HepG2 (cell line): ENCODE results near the gene PSMD1. TPM values are rescaled to one million over a fixed set of nuclear protein-coding genes. Genes with fewer than 3 reads are reported as not detected.

Source experiments
- BORCS8-MEF2B ChIP-seq: sonication (generic); formaldehyde crosslinking; IDR thresholded peaks from 2 replicates; pipeline ENCODE4 v1.8.0; 2022; ENCODE audit warnings: mild to moderate bottlenecking, missing genetic modification reagents
- CHD4 ChIP-seq: fragments of 200-600 bp; sonication (generic); IDR thresholded peaks from 2 replicates; pipeline ENCODE4 v1.7.0; 2017; ENCODE audit warnings: mild to moderate bottlenecking, low read length, borderline replicate concordance
- DNMT1 ChIP-seq: sonication (generic); formaldehyde crosslinking; IDR thresholded peaks from 2 replicates; pipeline ENCODE4 v1.5.1; 2020; ENCODE audit warnings: mild to moderate bottlenecking, missing genetic modification reagents
- GTF2F1 ChIP-seq: fragments of 150-350 bp; IDR thresholded peaks from 2 replicates; pipeline ENCODE4 v1.6.1; 2014; ENCODE audit warnings: low read length
- MED1 ChIP-seq: sonication (generic); formaldehyde crosslinking; IDR thresholded peaks from 2 replicates; pipeline ENCODE4 v1.4.0; 2020; ENCODE audit warnings: missing genetic modification reagents
- MIER2 ChIP-seq: IDR thresholded peaks from 2 replicates; pipeline ENCODE4 v1.6.1; 2016; ENCODE audit warnings: missing biosample characterization, missing genetic modification reagents
- PAXIP1 ChIP-seq: sonication (generic); formaldehyde crosslinking; conservative IDR thresholded peaks from 2 replicates; pipeline ENCODE4 v1.4.0; 2020; ENCODE audit warnings: mild to moderate bottlenecking, missing genetic modification reagents, moderate library complexity
- SAP130 ChIP-seq: IDR thresholded peaks from 2 replicates; pipeline ENCODE4 v1.6.1; 2016; ENCODE audit warnings: low read depth
- SOX6 ChIP-seq, 2 experiments: fragments of 450-650 bp in 1 of 2; sonication (generic) in 1 of 2; formaldehyde crosslinking in 1 of 2; IDR thresholded peaks; 2 replicates each; pipeline versions ENCODE4 v1.4.0 to v1.6.1; 2017 to 2020; ENCODE audit warnings: antibody characterized with exemption in 1 of 2, mild to moderate bottlenecking in 1 of 2, missing genetic modification reagents in 1 of 2
- SRY ChIP-seq: sonication (generic); formaldehyde crosslinking; IDR thresholded peaks from 2 replicates; pipeline ENCODE4 v1.8.0; 2022; ENCODE audit warnings: mild to moderate bottlenecking, missing genetic modification reagents
- TFDP2 ChIP-seq: sonication (generic); formaldehyde crosslinking; IDR thresholded peaks from 2 replicates; pipeline ENCODE4 v1.4.0; 2020; ENCODE audit warnings: missing genetic modification reagents
- YY1 ChIP-seq: IDR thresholded peaks from 2 replicates; pipeline ENCODE4 v1.6.1; 2011; ENCODE audit warnings: low read length, low read depth, moderate library complexity, mild to moderate bottlenecking; ENCODE audit not compliant: insufficient read depth, insufficient replicate concordance
- ZBTB26 ChIP-seq: IDR thresholded peaks from 2 replicates; pipeline ENCODE4 v1.6.1; 2016; ENCODE audit warnings: missing compliant biosample characterization, missing genetic modification reagents, borderline replicate concordance
- ZGPAT ChIP-seq: IDR thresholded peaks from 2 replicates; pipeline ENCODE4 v1.6.1; 2016; ENCODE audit warnings: mild to moderate bottlenecking
- ZNF614 ChIP-seq: IDR thresholded peaks from 2 replicates; pipeline ENCODE4 v1.6.1; 2018; ENCODE audit warnings: missing biosample characterization, missing genetic modification reagents, inconsistent platforms, borderline replicate concordance
- ZNF644 ChIP-seq: IDR thresholded peaks from 2 replicates; pipeline ENCODE4 v1.6.1; 2016; ENCODE audit warnings: low read depth
- ZNF703 ChIP-seq: sonication (generic); formaldehyde crosslinking; IDR thresholded peaks from 2 replicates; pipeline ENCODE4 v1.5.1; 2020; ENCODE audit warnings: missing genetic modification reagents, mild to moderate bottlenecking, moderate library complexity, borderline replicate concordance
- ZNF772 ChIP-seq: sonication (generic); formaldehyde crosslinking; IDR thresholded peaks from 2 replicates; pipeline ENCODE4 v1.5.0; 2020; ENCODE audit warnings: mild to moderate bottlenecking, missing genetic modification reagents
- ZNF777 ChIP-seq: sonication (generic); formaldehyde crosslinking; IDR thresholded peaks from 2 replicates; pipeline ENCODE4 v1.4.0; 2020; ENCODE audit warnings: missing genetic modification reagents
- ZNF883 ChIP-seq: sonication (generic); formaldehyde crosslinking; IDR thresholded peaks from 2 replicates; pipeline ENCODE4 v1.5.1; 2020; ENCODE audit warnings: mild to moderate bottlenecking, missing genetic modification reagents; ENCODE audit errors: not compliant biosample characterization
- ZSCAN31 ChIP-seq: sonication (generic); formaldehyde crosslinking; IDR thresholded peaks from 2 replicates; pipeline ENCODE4 v1.5.0; 2020; ENCODE audit warnings: low read depth, mild to moderate bottlenecking, missing genetic modification reagents
- polyA plus RNA-seq, 8 experiments: library from polyadenylated mRNA; depleted of rRNA in 3 of 8; stranded (reverse) in 7 of 8; unstranded in 1 of 8; fragments of >200 nt; fragmentation: Illumina TruSeq in 4 of 8; extraction: Trizol in 4 of 8; gene quantifications; 2 replicates each; pipeline versions ENCODE4 v1.2.1 to v1.2.3, GENCODE V29; 2011 to 2016; ENCODE audit warnings: low read depth in 4 of 8, missing spikeins in 1 of 8, mixed read lengths in 1 of 8; ENCODE audit not compliant: insufficient read depth in 1 of 8
- total RNA-seq, 5 experiments: library from RNA; depleted of rRNA; stranded (reverse); fragments of >200 nt; fragmentation: Illumina TruSeq; extraction: Trizol; gene quantifications; 2 replicates each; pipeline ENCODE4 v1.2.3, GENCODE V29; 2016; ENCODE audit warnings: low read depth in 1 of 5

Gene PSMD1
- total and polyA plus RNA-seq, 2 of the 13 experiments (the other 11 are each of a cell fraction or from before 2014, with no cell fraction given) = 136 to 191 TPM

- TF ChIP-seq GTF2F1 = no peak
- TF ChIP-seq ZBTB26 (CRISPR knock-in tag) = peak; percentile 58; the same call in 1 of the 2 replicates
- 0 out of 2 replicates have a peak, but pooled peaks have one; percentile 54 for TF ChIP-seq TFDP2 (CRISPR knock-in tag)
- TF ChIP-seq ZNF772 (CRISPR knock-in tag) = 0 out of 2 replicates have a peak, but pooled peaks have one; percentile 33
- peak; percentile 74 for TF ChIP-seq PAXIP1 (CRISPR knock-in tag)
- TF ChIP-seq ZNF883 (CRISPR knock-in tag) = peak; percentile 59
- no peak for TF ChIP-seq SOX6 (IDR thresholded peaks at IDR 0.05)
- peak; percentile 86 for TF ChIP-seq SOX6 (CRISPR knock-in tag; IDR thresholded peaks at IDR 0.05)
- TF ChIP-seq BORCS8-MEF2B (CRISPR knock-in tag) = peak; percentile 72; the same call in 1 of the 2 replicates
- TF ChIP-seq ZNF777 = peak; percentile 70
- TF ChIP-seq SRY (CRISPR knock-in tag) = no peak
- TF ChIP-seq ZNF703 (CRISPR knock-in tag) = no peak
- TF ChIP-seq CHD4 = no peak
- peak; percentile 94 for TF ChIP-seq SAP130 (CRISPR knock-in tag)
- TF ChIP-seq ZNF644 = peak; percentile 98
- peak; percentile 77 for TF ChIP-seq YY1
- TF ChIP-seq DNMT1 (CRISPR knock-in tag) = 0 out of 2 replicates have a peak, but pooled peaks have one; percentile 67
- TF ChIP-seq MED1 (CRISPR knock-in tag) = peak; percentile 80
- TF ChIP-seq ZNF614 = peak; percentile 85
- TF ChIP-seq ZSCAN31 = 0 out of 2 replicates have a peak, but pooled peaks have one; percentile 38
- peak; percentile 47; the same call in 1 of the 2 replicates for TF ChIP-seq MIER2
- TF ChIP-seq ZGPAT = peak; percentile 78
Observed at GRCh38 chr2:231187736-231188505, 131.3 kb downstream of the PSMD1 start (continued).
